Thyroid gland (tissue), 4 donors: Measurements from ENCODE around the gene LMO7.
"Not testable (repeated sequence)": the region's sequence is repeated elsewhere in the genome, so short reads cannot be mapped to it uniquely, and the experiment has no call there.

Source experiments
- CTCF ChIP-seq, 6 experiments: fragments of 200-600 bp in 3 of 6; fragments of 450-650 bp in 3 of 6; sonication (generic) in 3 of 6; IDR thresholded peaks; one replicate each; pipeline ENCODE4 v1.5.1; 2016 to 2019; ENCODE audit warnings: antibody characterized with exemption in 6 of 6, mild to moderate bottlenecking in 2 of 6, inconsistent platforms in 1 of 6, moderate library complexity in 1 of 6
- POLR2A ChIP-seq, 2 donors: fragments of 450-650 bp; IDR thresholded peaks; one replicate each; pipeline ENCODE4 v1.6.1; 2017; ENCODE audit warnings: antibody characterized with exemption in 2 of 2, mild to moderate bottlenecking in 2 of 2, moderate library complexity in 1 of 2

GRCh38 chr13:75699717-75700116 is 63.6 kb downstream of the LMO7 start:
- not testable (repeated sequence) for TF ChIP-seq CTCF, POLR2A (IDR thresholded peaks at IDR 0.05)
